H1 (cell line): ENCODE data around the gene TINCR. TPM values are rescaled to one million over a fixed set of nuclear protein-coding genes. Genes with fewer than 3 reads are reported as not detected.

ENCODE experiments used
- ATF2 ChIP-seq: IDR thresholded peaks from 2 replicates; pipeline ENCODE4 v1.6.1; 2012; ENCODE audit warnings: low read length, inconsistent platforms
- BACH1 ChIP-seq: IDR thresholded peaks from 2 replicates; pipeline ENCODE4 v1.6.1; 2012; ENCODE audit warnings: low read length, improper control_type of control experiment
- BCL11A ChIP-seq, 2 experiments: IDR thresholded peaks; one replicate each; pipeline ENCODE4 v1.6.1; 2011; ENCODE audit warnings: low read depth in 2 of 2, low read length in 2 of 2, mild to moderate bottlenecking in 2 of 2
- BRCA1 ChIP-seq: IDR thresholded peaks from 2 replicates; pipeline ENCODE4 v1.6.1; 2012; ENCODE audit warnings: low read depth, low read length, improper control_type of control experiment
- CBX8 ChIP-seq: fragments of 300-800, 300-1000 bp; sonication (generic); IDR thresholded peaks from 2 replicates; pipeline ENCODE4 v1.7.1; 2016; ENCODE audit warnings: low read depth, low read length, borderline replicate concordance
- CHD2 ChIP-seq: IDR thresholded peaks from 2 replicates; pipeline ENCODE4 v1.6.1; 2012; ENCODE audit warnings: low read length, improper control_type of control experiment
- KDM4A ChIP-seq: IDR thresholded peaks from one replicate; pipeline ENCODE4 v1.7.1; 2012; ENCODE audit warnings: low read depth, mild to moderate bottlenecking, moderate library complexity, low read length, inconsistent platforms; ENCODE audit not compliant: severe bottlenecking
- MAFK ChIP-seq: IDR thresholded peaks from 2 replicates; pipeline ENCODE4 v1.6.1; 2012; ENCODE audit warnings: low read depth, mild to moderate bottlenecking, improper control_type of control experiment, low read length
- NANOG ChIP-seq: IDR thresholded peaks from 2 replicates; pipeline ENCODE4 v1.6.1; 2011; ENCODE audit warnings: low read length, low read depth, mild to moderate bottlenecking, inconsistent platforms; ENCODE audit not compliant: insufficient read depth, poor library complexity, severe bottlenecking
- RFX5 ChIP-seq: IDR thresholded peaks from 2 replicates; pipeline ENCODE4 v1.6.1; 2011; ENCODE audit warnings: low read depth, low read length, improper control_type of control experiment, borderline replicate concordance
- SP2 ChIP-seq: IDR thresholded peaks from 2 replicates; pipeline ENCODE4 v1.6.1; 2012; ENCODE audit warnings: mild to moderate bottlenecking, low read length, inconsistent platforms
- TAF1 ChIP-seq: IDR thresholded peaks from 2 replicates; pipeline ENCODE4 v1.6.1; 2011; ENCODE audit warnings: mild to moderate bottlenecking, low read depth, low read length
- YY1 ChIP-seq: IDR thresholded peaks from 2 replicates; pipeline ENCODE4 v1.6.1; 2011; ENCODE audit warnings: low read depth, mild to moderate bottlenecking, low read length
- polyA plus RNA-seq, 7 experiments: library from polyadenylated mRNA; depleted of rRNA in 3 of 7; stranded (reverse) in 5 of 7; unstranded in 2 of 7; fragments of >200 nt in 5 of 7; fragments of 200-250 nt in 2 of 7; gene quantifications; 1 replicate in 5 of 7; 2 replicates in 1 of 7; 4 replicates in 1 of 7; pipeline versions ENCODE4 v1.2.1 to v1.2.3, GENCODE V29; 2011 to 2013; ENCODE audit warnings: missing spikeins in 2 of 7, mixed read lengths in 2 of 7
- total RNA-seq: library from RNA; stranded (reverse); fragmentation: NEBNext Ultra II Directional; extraction: Animal tissue kit (Norgen Biotek cat#: 25700); gene quantifications from 2 replicates; pipeline ENCODE4 v1.2.1, GENCODE V29; 2021
- TF ChIP-seq, protein P1 (sequence below): IDR thresholded peaks from 2 replicates; pipeline ENCODE4 v1.6.1; 2012; ENCODE audit warnings: inconsistent platforms
- TF ChIP-seq, protein P2 (sequence below): IDR thresholded peaks from 2 replicates; pipeline ENCODE4 v1.6.1; 2012; ENCODE audit warnings: inconsistent platforms

TINCR gene
- total and polyA plus RNA-seq, 2 of the 8 experiments (the other 6 are each of a cell fraction or from before 2014, with no cell fraction given), result 0.52 to 1.4 TPM

GRCh38 chr19:5536337-5536894 is 31.3 kb downstream of the TINCR start (continued):
- TF ChIP-seq KDM4A (no peak), TAF1 (peak; percentile 76), MAFK (no peak), SP2 (no peak), YY1 (peak; percentile 43; the same call in 1 of the 2 replicates), BRCA1 (no peak), ATF2 (peak; percentile 43; the same call in 1 of the 2 replicates), RFX5 (no peak), CBX8 (no peak), NANOG (peak; percentile 56), BCL11A (IDR thresholded peaks at IDR 0.05; ENCODE audit: low read depth in 2 of 2, low read length in 2 of 2) (no peak), BACH1 (no peak), CHD2 (no peak)
- TF ChIP-seq, protein P1, sequence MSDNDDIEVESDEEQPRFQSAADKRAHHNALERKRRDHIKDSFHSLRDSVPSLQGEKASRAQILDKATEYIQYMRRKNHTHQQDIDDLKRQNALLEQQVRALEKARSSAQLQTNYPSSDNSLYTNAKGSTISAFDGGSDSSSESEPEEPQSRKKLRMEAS, result peak; percentile 48
- TF ChIP-seq, protein P2, sequence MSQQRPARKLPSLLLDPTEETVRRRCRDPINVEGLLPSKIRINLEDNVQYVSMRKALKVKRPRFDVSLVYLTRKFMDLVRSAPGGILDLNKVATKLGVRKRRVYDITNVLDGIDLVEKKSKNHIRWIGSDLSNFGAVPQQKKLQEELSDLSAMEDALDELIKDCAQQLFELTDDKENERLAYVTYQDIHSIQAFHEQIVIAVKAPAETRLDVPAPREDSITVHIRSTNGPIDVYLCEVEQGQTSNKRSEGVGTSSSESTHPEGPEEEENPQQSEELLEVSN, result no peak
